OCI-LY7 (cell line): Measurements from ENCODE around the gene VAT1L. TPM values are rescaled to one million over a fixed set of nuclear protein-coding genes. Genes with fewer than 3 reads are reported as not detected.

ENCODE experiments used
- BruUV-seq: library from RNA; stranded (reverse); fragments of 400-500 nt; replicated peaks from 2 replicates; lab custom pipeline; 2021; lab: Mats Ljungman, UMichigan
- CTCF ChIA-PET: fragments of 300-600 bp; sonication (Branson Sonifier 250); formaldehyde crosslinking; loops from one replicate; lab custom pipeline; 2022; ENCODE audit warnings: antibody characterized with exemption; ENCODE audit not compliant: unreplicated experiment; lab: Charles Lee
- POLR2A ChIA-PET: fragments of 300-600 bp; sonication (Branson Sonifier 250); formaldehyde crosslinking; loops from one replicate; lab custom pipeline; 2022; ENCODE audit warnings: antibody characterized with exemption; lab: Charles Lee
- DNase-seq: peaks from one replicate; pipeline ENCODE4 v3.0.0-alpha.2; 2015; ENCODE audit warnings: low spot score
- H2AFZ ChIP-seq: fragments of 200-600 bp; sonication (generic), shearing (Covaris generic); 2 replicates; pipeline ENCODE4 v1.6.1; 2014; ENCODE audit warnings: mild to moderate bottlenecking, antibody characterized with exemption, low read length, moderate library complexity
- H3K27ac ChIP-seq: fragments of 200-600 bp; sonication (generic); 2 replicates; pipeline ENCODE4 v1.5.1; 2014; ENCODE audit warnings: mixed run types, low read depth, mild to moderate bottlenecking, moderate library complexity, low read length, inconsistent platforms; ENCODE audit not compliant: poor library complexity, severe bottlenecking
- H3K36me3 ChIP-seq: fragments of 200-600 bp; sonication (generic); 2 replicates; pipeline ENCODE4 v1.6.1; 2014; ENCODE audit warnings: mild to moderate bottlenecking, antibody characterized with exemption, low read length, moderate library complexity, mixed read lengths; ENCODE audit not compliant: insufficient read depth
- H3K4me1 ChIP-seq: fragments of 200-600 bp; sonication (generic); 2 replicates; pipeline ENCODE4 v1.5.1; 2014; ENCODE audit warnings: mild to moderate bottlenecking, low read length; ENCODE audit not compliant: insufficient read depth, poor library complexity, severe bottlenecking
- H3K4me2 ChIP-seq: fragments of 200-600 bp; sonication (generic); 2 replicates; pipeline ENCODE4 v1.6.1; 2014; ENCODE audit warnings: mild to moderate bottlenecking, low read length
- H3K4me3 ChIP-seq: fragments of 200-600 bp; sonication (generic); 2 replicates; pipeline ENCODE4 v1.5.1; 2014; ENCODE audit warnings: mild to moderate bottlenecking, low read depth, low read length; ENCODE audit not compliant: poor library complexity, severe bottlenecking
- H3K79me2 ChIP-seq: fragments of 200-600 bp; sonication (generic); 2 replicates; pipeline ENCODE4 v1.6.1; 2016; ENCODE audit warnings: low read depth, mild to moderate bottlenecking, low read length, moderate library complexity, mixed read lengths; ENCODE audit not compliant: insufficient read depth
- H3K9me2 ChIP-seq: fragments of 200-600 bp; sonication (generic); 2 replicates; pipeline ENCODE4 v1.6.1; 2016; ENCODE audit warnings: mild to moderate bottlenecking, low read length, mixed read lengths; ENCODE audit not compliant: insufficient read depth
- H3K9me3 ChIP-seq: fragments of 200-600 bp; sonication (generic); 2 replicates; pipeline ENCODE4 v1.6.1; 2014; ENCODE audit warnings: mild to moderate bottlenecking, mixed run types, low read length, mixed read lengths
- H4K20me1 ChIP-seq: fragments of 200-600 bp; sonication (generic); 2 replicates; pipeline ENCODE4 v1.6.1; 2014; ENCODE audit warnings: mild to moderate bottlenecking, antibody characterized with exemption, low read length, moderate library complexity, mixed read lengths; ENCODE audit not compliant: insufficient read depth
- CTCF ChIP-seq: fragments of 200-600 bp; sonication (generic); conservative IDR thresholded peaks from 2 replicates; pipeline ENCODE4 v1.5.1; 2014; ENCODE audit warnings: mild to moderate bottlenecking, antibody characterized with exemption, low read length, moderate library complexity, mixed read lengths
- EZH2phosphoT487 ChIP-seq: fragments of 200-600 bp; sonication (generic); IDR thresholded peaks from 2 replicates; pipeline ENCODE4 v1.6.1; 2018; ENCODE audit warnings: low read depth, borderline replicate concordance, mild to moderate bottlenecking, mixed run types, antibody characterized with exemption, low read length, moderate library complexity, mixed read lengths
- intact Hi-C: fragments of 100-400 bp; cut with micrococcal nuclease; formaldehyde crosslinking; loops from one replicate; pipeline ENCODE4 v1.10.0; 2022; ENCODE audit not compliant: unreplicated experiment
- total RNA-seq, 2 experiments: library from RNA; depleted of rRNA in 1 of 2; stranded (reverse); fragments of >200 nt in 1 of 2; shearing (Covaris generic) in 1 of 2; gene quantifications; 2 replicates each; pipeline ENCODE4 v1.2.3, GENCODE V29; 2014 to 2022

VAT1L gene
- total RNA-seq, 2 experiments from 2014 or later: not detected

- Histone ChIP-seq H3K27ac (no peak overlapping the region), H3K79me2 (no peaks in the 10 kb centered on the region), H2AFZ (no peak overlapping the region), H4K20me1 (no peaks in the 10 kb centered on the region), H3K4me2 (no peak overlapping the region), H3K4me3 (no peak overlapping the region), H3K36me3 (no peaks in the 10 kb centered on the region), H3K9me3 (no peaks in the 10 kb centered on the region), H3K9me2 (no peaks in the 10 kb centered on the region), H3K4me1 (no peaks in the 10 kb centered on the region)
- TF ChIP-seq EZH2phosphoT487: no peak
- TF ChIP-seq CTCF: no peak
- ChIA-PET POLR2A (no interaction called here), CTCF (no interaction called here)
- DNase-seq: no peak
- no TSS peak for BruUV-seq
- intact Hi-C loops: no loop called here
These were observed 7.3 kb upstream of the VAT1L start for GRCh38 chr16:77781091-77781490.

GRCh38 chr16:77782694-77783093 is 5.7 kb upstream of the VAT1L start:
- Histone ChIP-seq H3K36me3 (no peaks in the 10 kb centered on the region), H4K20me1 (no peaks in the 10 kb centered on the region), H3K9me2 (no peaks in the 10 kb centered on the region), H3K27ac (no peak overlapping the region), H3K4me1 (no peaks in the 10 kb centered on the region), H3K4me3 (no peak overlapping the region), H2AFZ (no peak overlapping the region), H3K79me2 (no peaks in the 10 kb centered on the region), H3K9me3 (no peaks in the 10 kb centered on the region), H3K4me2 (no peak overlapping the region)
- intact Hi-C loops: loop anchor here (2.0 kb wide), 1 partner anchor 108 kb away; no protein-coding TSS in a partner anchor
- TF ChIP-seq EZH2phosphoT487: no peak
- peak; percentile 67 for TF ChIP-seq CTCF
- ChIA-PET POLR2A (no interaction called here), CTCF (interaction anchor here (0.5 kb wide), 1 partner anchor 220 kb away, joined by 3 read pairs; no protein-coding TSS in a partner anchor)
- no TSS peak for BruUV-seq
- DNase-seq: peak; percentile 3

- Histone ChIP-seq H3K4me1 (no peaks in the 10 kb centered on the region), H3K4me3 (no peak overlapping the region), H3K36me3 (no peaks in the 10 kb centered on the region), H3K9me2 (no peaks in the 10 kb centered on the region), H3K79me2 (no peaks in the 10 kb centered on the region), H3K9me3 (no peaks in the 10 kb centered on the region), H4K20me1 (no peaks in the 10 kb centered on the region), H2AFZ (no peak overlapping the region), H3K27ac (no peak overlapping the region), H3K4me2 (no peak overlapping the region)
- BruUV-seq: no TSS peak
- intact Hi-C loops: no loop called here
- ChIA-PET CTCF (interaction anchor here (0.6 kb wide), 1 partner anchor 134 kb away, joined by 3 read pairs; no protein-coding TSS in a partner anchor), POLR2A (no interaction called here)
- no peak for DNase-seq
- TF ChIP-seq CTCF: peak; percentile 46
- TF ChIP-seq EZH2phosphoT487: no peak
These were observed 3.7 kb upstream of the VAT1L start for GRCh38 chr16:77784441-77785372.
